GM18508 (cell line): Measurements from ENCODE around the gene PDPK1.
"Not testable (repeated sequence)": the region's sequence is repeated elsewhere in the genome, so short reads cannot be mapped to it uniquely, and the experiment has no call there.

Experiments used
- ATAC-seq: cut with Tn5 transposase; IDR thresholded peaks from one replicate; pipeline ENCODE4 v1.9.1; 2021; ENCODE audit warnings: moderate number of reproducible peaks; ENCODE audit not compliant: insufficient read depth, unreplicated experiment

Gene PDPK1

DNA sequence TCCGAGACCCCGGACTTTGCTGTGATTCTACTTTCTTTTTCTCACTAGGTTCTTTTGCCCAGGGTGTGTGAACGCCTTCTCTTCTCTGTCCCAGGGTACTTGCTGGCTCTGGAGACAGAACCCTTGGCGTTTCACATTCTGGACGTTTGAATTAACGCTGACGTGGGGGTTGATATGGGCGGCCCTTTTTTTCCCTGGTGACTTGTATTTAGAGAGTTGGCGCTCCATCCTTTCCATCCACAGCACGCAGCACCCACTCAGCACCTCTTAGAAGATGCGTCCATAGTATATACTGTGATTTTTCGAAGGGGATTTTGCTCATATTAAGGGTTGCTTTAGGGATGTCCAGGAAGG lies 66.2 kb downstream of the PDPK1 start:
- ATAC-seq: not testable (repeated sequence)

DNA sequence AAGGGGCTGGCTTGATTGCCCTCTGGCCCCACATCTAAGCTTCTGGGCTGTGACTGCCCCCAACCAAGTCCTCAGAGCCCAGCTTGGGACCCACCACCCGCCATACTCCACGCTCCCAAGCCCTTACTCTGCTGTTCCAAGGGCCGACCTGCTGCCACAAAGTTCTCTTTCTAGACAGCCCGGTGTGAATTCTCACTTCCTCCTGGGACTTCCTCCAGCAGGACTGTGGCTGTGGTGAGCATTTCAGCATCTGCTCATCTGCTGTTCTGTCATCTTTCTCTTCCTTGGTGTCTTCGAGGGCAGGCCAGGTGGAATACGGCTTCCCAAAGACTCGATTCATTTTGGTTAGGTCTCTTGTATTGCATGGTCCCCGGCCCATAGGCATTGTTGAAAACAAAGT lies 69.0 kb downstream of the PDPK1 start:
- ATAC-seq: not testable (repeated sequence)

GRCh38 chr16:2609345-2609744 lies 71.5 kb downstream of the PDPK1 start:
- ATAC-seq: not testable (repeated sequence)

DNA sequence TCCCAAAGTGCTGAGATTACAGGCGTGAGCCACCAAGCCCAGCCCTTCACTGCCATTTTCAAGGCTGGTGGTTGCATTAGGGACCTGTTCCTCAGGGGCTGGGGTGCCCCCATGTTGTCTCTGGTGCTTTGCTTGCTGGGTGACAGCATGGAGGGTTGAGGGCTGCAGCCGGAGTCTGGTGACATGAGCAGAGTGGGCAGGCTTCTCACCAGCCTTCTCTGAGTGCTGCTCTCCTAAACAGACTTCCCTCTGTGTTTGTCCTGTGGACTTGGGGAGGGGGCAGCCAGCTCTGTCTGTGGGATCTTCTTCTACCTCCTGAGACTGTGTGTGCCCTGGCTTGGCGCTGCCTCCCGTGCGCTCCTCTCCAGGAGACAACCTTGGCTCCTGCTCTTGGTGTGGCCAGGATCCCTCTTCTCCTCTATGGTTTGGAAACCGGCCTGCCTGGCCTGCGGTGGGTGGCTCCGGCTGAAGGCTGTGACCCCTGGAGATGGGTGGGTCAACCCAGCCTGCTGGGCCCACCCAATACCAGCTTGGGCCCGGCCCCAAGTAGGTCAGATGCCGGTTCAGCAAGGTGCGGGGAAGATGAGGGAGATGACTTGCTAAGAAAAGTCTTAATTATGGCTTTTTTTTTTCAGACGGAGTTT lies 72.1 kb downstream of the PDPK1 start:
- no peak for ATAC-seq

- no peak for ATAC-seq
These were observed 73.1 kb downstream of the PDPK1 start for GRCh38 chr16:2610781-2611498.

DNA sequence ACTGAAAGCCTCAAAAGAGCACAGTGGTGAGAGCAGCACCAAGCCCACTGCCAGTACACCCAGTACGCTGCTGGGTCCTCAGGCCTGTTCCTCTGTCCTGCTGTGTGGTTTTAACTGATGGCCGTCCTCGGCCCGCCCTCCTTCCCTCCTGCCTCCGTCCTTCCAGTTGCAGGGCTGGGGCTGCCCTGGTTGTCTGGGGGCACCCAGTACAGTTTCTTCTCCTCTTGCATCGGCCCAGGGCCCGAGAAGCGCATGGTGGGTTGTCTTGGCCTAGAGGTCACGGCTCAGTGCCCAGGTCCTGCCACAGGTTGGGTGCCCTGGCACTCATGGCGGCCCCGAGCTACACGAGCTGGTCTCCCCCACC lies 73.7 kb downstream of the PDPK1 start:
- ATAC-seq: no peak

DNA sequence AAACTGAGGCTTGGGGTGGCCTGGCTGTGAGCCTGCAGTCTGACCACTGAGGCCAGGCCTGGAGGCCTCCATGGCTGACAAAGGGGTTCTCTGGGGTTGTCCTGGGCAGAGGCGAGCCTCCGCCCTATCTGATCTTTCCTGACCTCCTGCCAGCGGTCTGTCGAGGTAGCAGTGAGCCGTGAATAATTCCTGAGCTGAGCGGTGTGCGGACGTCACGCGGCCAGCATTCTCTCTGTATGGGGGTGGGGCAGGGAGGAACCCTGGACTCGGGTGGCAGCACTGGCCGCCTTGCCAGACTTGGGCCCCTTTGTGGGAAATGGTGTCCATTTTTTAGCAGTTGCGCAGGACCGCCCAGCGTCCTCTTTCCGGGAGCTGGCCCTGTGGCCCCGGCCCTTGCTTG lies 74.1 kb downstream of the PDPK1 start:
- ATAC-seq: not testable (repeated sequence)

- not testable (repeated sequence) for ATAC-seq
These were observed 75.4 kb downstream of the PDPK1 start for GRCh38 chr16:2613251-2613650.

GRCh38 chr16:2614761-2615191 lies 77.0 kb downstream of the PDPK1 start:
- no peak for ATAC-seq

DNA sequence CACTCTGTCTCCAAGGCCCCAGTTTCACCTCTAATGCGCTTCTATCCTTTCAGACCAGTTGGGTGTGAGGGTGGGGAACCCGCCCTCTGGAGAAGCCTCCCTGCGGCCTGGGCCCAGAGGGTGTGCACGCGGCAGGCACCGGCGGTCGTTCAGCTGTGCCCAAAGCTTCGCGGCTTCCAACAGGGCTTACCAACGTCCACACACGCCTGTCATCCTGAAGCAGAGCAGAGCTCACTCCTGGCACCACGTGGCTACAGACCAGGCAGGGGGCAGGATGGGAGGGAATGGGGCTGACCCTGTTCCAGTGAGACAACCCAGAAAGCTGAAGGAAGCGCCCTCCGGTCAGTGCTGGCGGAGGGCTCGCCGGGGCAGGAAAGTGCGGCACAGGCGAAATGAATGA lies 81.1 kb downstream of the PDPK1 start:
- not testable (repeated sequence) for ATAC-seq

DNA sequence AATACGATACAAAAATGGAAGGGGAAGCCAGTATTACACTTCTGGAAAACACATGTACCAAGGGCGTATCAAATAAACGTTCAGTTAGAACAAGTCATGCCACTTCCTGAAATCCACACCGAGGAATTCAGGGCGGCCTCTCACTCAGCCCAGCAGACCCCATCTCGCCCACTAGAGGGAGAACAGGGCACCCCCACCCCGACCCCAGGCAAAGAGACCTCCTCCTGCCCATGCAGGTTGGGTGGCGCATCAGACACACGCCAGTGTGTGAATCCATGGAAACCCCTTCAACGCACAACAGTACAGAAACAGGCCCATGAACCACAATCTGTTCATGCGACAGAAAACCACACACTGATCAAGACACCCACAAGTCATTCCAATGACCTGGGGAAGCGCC lies 81.8 kb downstream of the PDPK1 start:
- not testable (repeated sequence) for ATAC-seq

DNA sequence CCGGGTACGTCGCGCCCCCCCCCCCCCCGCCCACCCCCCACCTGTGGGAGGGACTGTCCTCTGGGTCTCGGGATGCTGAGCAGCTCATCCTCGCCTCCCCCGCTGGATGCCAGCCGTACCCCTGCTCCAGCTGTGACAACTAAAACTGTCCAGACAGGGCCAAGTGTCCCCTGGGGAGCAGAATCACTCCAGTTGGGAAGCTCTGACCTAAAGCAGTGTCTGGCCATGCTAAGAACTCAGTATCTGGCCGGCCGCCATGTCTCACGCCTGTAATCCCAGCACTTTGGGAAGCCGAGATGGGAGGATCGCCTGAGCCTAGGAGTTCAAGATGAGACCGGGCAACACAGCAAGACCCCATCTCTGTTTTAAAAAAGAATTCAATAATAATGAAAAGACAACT lies 83.0 kb downstream of the PDPK1 start:
- not testable (repeated sequence) for ATAC-seq

- not testable (repeated sequence) for ATAC-seq
These were observed 83.6 kb downstream of the PDPK1 start for GRCh38 chr16:2621395-2621794.

DNA sequence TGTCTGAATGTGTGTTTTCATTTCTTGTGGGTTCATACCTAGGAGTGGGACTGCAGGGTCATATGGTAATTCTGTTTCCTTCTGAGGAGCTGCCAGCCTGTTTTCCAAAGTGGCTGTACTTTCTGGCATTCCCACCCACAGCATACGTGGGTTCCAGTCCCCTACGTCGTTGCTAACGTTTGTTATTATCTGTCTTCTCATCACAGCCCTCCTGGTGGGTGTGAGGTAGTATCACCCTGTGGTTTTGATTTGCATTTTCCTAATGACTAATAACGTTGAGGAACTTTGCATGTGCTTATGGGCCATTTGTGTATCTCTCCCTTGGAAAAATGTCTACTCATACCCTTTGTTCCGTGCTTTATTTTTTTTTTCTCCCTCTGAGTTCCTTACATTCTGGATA lies 89.3 kb downstream of the PDPK1 start:
- not testable (repeated sequence) for ATAC-seq

DNA sequence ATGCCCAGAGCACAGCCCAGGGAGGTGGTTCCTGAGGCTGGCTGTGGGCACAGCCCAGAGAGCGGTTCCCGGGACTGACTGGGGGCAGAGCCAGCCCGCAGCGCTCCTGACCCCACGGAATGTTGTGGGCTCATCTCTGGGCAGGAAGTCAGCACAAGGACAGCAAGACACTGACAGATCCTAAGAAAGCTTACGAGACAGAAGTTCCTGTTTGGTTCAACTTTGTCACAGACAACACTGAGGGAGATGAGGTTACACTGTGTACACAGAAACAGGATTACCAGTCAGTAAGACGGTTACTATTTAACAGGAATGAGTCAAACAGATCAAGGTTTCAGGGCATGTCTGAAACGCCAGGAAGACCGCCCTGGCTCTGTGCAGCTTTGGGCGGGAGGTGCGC lies 93.4 kb downstream of the PDPK1 start:
- ATAC-seq: not testable (repeated sequence)

- ATAC-seq: not testable (repeated sequence)
These were observed 94.5 kb downstream of the PDPK1 start for GRCh38 chr16:2632291-2632690.

DNA sequence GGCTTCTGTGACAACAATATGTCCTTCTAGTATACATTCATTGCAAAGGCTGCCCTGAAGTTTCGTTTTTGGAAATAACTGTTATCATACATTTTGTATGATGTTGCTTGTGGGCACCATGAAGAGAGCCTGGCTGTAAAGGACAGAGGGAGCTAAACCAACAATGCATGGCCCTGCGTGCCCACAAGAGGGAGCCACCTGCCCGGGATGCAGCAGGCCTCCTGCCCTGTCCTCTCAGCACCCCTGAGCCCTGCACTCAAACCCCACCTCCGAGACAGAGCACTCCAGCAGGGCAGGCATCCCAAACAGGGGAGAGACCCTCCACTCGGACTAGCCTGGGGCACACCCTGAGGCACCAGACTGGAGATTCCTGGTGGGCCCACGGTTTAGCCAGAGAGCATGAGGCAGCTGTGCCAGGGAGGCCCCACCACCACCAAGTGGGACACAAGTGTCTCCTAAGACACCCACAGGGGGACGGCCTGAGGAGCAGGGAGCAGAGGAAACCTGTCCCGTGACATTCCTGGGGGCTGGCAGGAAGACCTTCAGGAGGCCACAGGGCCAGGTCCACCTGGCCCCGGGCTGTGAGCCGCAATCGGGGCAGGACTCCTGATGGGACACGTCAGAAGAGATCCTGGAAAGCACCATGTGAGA lies 101.4 kb downstream of the PDPK1 start:
- ATAC-seq: not testable (repeated sequence)

GRCh38 chr16:2639722-2640072 lies 101.9 kb downstream of the PDPK1 start:
- ATAC-seq: not testable (repeated sequence)

GRCh38 chr16:2642561-2642960 lies 104.7 kb downstream of the PDPK1 start:
- not testable (repeated sequence) for ATAC-seq

- not testable (repeated sequence) for ATAC-seq
These were observed 107.1 kb downstream of the PDPK1 start for GRCh38 chr16:2644754-2645453.
